Measurements from ENCODE around the gene MAN1A1. TPM values are rescaled to one million over a fixed set of nuclear protein-coding genes. Genes with fewer than 3 reads are reported as not detected.
"Not testable (repeated sequence)": the region's sequence is repeated elsewhere in the genome, so short reads cannot be mapped to it uniquely, and the experiment has no call there.

MAN1A1 gene
- total RNA-seq (10 to 100 TPM; 14.2 to 19.6 TPM), total RNA-seq (25.5 to 29.6 reads per million in 2 donors)

GRCh38 chr6:119349361-119350201 is at the start of gene MAN1A1:
TSS of gene MAN1A1 (minus strand) at chr6:119349761. CDS start at chr6:119349065, 696 bp downstream.
- DNase-seq (peak; percentile 82 to 87 (median 84)), ATAC-seq (peak; percentile 90)
- Mint-ChIP-seq H3K27me3 (no peaks in the 10 kb centered on the region), H3K4me1 (peaks cover 30% of the 10 kb centered on the region), H3K4me3 (peak within 1 kb of the TSS; percentile 95), H3K27ac (peak within 1 kb of the TSS; percentile 89), H3K36me3 (ENCODE audit: low read depth) (no peaks in the 10 kb centered on the region)
- H3K9me3 ChIP-seq (ENCODE audit: control insufficient read depth, low read length, poor library complexity, severe bottlenecking) = no peaks in the 10 kb centered on the region

GRCh38 chr6:119395192-119395591 is 45.6 kb upstream of the MAN1A1 start:
- Mint-ChIP-seq H3K27ac (no peak overlapping the region), H3K27me3 (no peaks in the 10 kb centered on the region), H3K36me3 (ENCODE audit: low read depth) (no peaks in the 10 kb centered on the region), H3K4me1 (no peaks in the 10 kb centered on the region), H3K4me3 (no peak overlapping the region)
- H3K9me3 ChIP-seq (ENCODE audit: control insufficient read depth, low read length, poor library complexity, severe bottlenecking) = no peaks in the 10 kb centered on the region
- DNase-seq (no peak), ATAC-seq (no peak)

GRCh38 chr6:119390247-119390793 is 40.8 kb upstream of the MAN1A1 start:
- no peak overlapping the region for H3K4me3 Mint-ChIP-seq

GRCh38 chr6:119385994-119386393 is 36.4 kb upstream of the MAN1A1 start:
- no peak overlapping the region for H3K4me3 Mint-ChIP-seq
- H3K36me3 Mint-ChIP-seq (ENCODE audit: low read depth) = peaks cover 3% of the 10 kb centered on the region
- H3K4me1 Mint-ChIP-seq = no peaks in the 10 kb centered on the region
- no peak for ATAC-seq
- H3K27ac Mint-ChIP-seq = no peak overlapping the region
- H3K27me3 Mint-ChIP-seq = no peaks in the 10 kb centered on the region
- H3K9me3 ChIP-seq (ENCODE audit: control insufficient read depth, low read length, poor library complexity, severe bottlenecking) = no peaks in the 10 kb centered on the region
- DNase-seq = no peak

More at GRCh38 chr6:119390247-119390793, 40.8 kb upstream of the MAN1A1 start:
- H3K4me1 Mint-ChIP-seq = no peaks in the 10 kb centered on the region
- no peaks in the 10 kb centered on the region for H3K9me3 ChIP-seq (ENCODE audit: control insufficient read depth, low read length, poor library complexity, severe bottlenecking)
- H3K27me3 Mint-ChIP-seq = no peaks in the 10 kb centered on the region
- no peaks in the 10 kb centered on the region for H3K36me3 Mint-ChIP-seq (ENCODE audit: low read depth)
- no peak overlapping the region for H3K27ac Mint-ChIP-seq
- ATAC-seq = no peak
- no peak for DNase-seq

- H3K9me3 ChIP-seq (ENCODE audit: control insufficient read depth, low read length, poor library complexity, severe bottlenecking) = no peaks in the 10 kb centered on the region
- no peaks in the 10 kb centered on the region for H3K4me1 Mint-ChIP-seq
- no peak for DNase-seq
- no peak overlapping the region for H3K4me3 Mint-ChIP-seq
- ATAC-seq = no peak
- peaks cover 3% of the 10 kb centered on the region for H3K36me3 Mint-ChIP-seq (ENCODE audit: low read depth)
- H3K27ac Mint-ChIP-seq = no peak overlapping the region
- no peaks in the 10 kb centered on the region for H3K27me3 Mint-ChIP-seq
These were observed 34.9 kb upstream of the MAN1A1 start for GRCh38 chr6:119384444-119384843.

GRCh38 chr6:119379809-119380208 is 30.2 kb upstream of the MAN1A1 start:
- H3K36me3 Mint-ChIP-seq (ENCODE audit: low read depth) = peaks cover 3% of the 10 kb centered on the region
- H3K4me3 Mint-ChIP-seq = no peak overlapping the region

GRCh38 chr6:119377043-119377442 is 27.5 kb upstream of the MAN1A1 start:
- not testable (repeated sequence) for H3K36me3 Mint-ChIP-seq (ENCODE audit: low read depth); ATAC-seq; H3K4me1 Mint-ChIP-seq; H3K9me3 ChIP-seq (ENCODE audit: control insufficient read depth, low read length, poor library complexity, severe bottlenecking); H3K4me3 Mint-ChIP-seq; DNase-seq; H3K27me3 Mint-ChIP-seq; H3K27ac Mint-ChIP-seq

More at GRCh38 chr6:119379809-119380208, 30.2 kb upstream of the MAN1A1 start:
- no peak for ATAC-seq
- Mint-ChIP-seq H3K4me1 (no peaks in the 10 kb centered on the region), H3K27me3 (no peaks in the 10 kb centered on the region), H3K27ac (no peak overlapping the region)
- no peak for DNase-seq
- no peaks in the 10 kb centered on the region for H3K9me3 ChIP-seq (ENCODE audit: control insufficient read depth, low read length, poor library complexity, severe bottlenecking)

- H3K9me3 ChIP-seq (ENCODE audit: control insufficient read depth, low read length, poor library complexity, severe bottlenecking) = no peaks in the 10 kb centered on the region
- Mint-ChIP-seq H3K4me1 (peaks cover 2% of the 10 kb centered on the region), H3K4me3 (no peak overlapping the region), H3K27ac (no peak overlapping the region), H3K36me3 (ENCODE audit: low read depth) (no peaks in the 10 kb centered on the region), H3K27me3 (no peaks in the 10 kb centered on the region)
- DNase-seq (no peak), ATAC-seq (no peak)
These were observed 20.5 kb upstream of the MAN1A1 start for GRCh38 chr6:119370080-119370479.

GRCh38 chr6:119368921-119369320 is 19.4 kb upstream of the MAN1A1 start:
- Mint-ChIP-seq H3K4me1 (peaks cover 2% of the 10 kb centered on the region), H3K4me3 (no peak overlapping the region), H3K36me3 (ENCODE audit: low read depth) (peaks cover 4% of the 10 kb centered on the region), H3K27ac (no peak overlapping the region), H3K27me3 (no peaks in the 10 kb centered on the region)
- ATAC-seq (no peak), DNase-seq (no peak)
- H3K9me3 ChIP-seq (ENCODE audit: control insufficient read depth, low read length, poor library complexity, severe bottlenecking) = no peaks in the 10 kb centered on the region

- H3K27ac Mint-ChIP-seq = no peak overlapping the region
- H3K4me3 Mint-ChIP-seq = no peak overlapping the region
- peaks cover 5% of the 10 kb centered on the region for H3K4me1 Mint-ChIP-seq
- DNase-seq (no peak), ATAC-seq (no peak)
- H3K36me3 Mint-ChIP-seq (ENCODE audit: low read depth) = peaks cover 9% of the 10 kb centered on the region
- H3K9me3 ChIP-seq (ENCODE audit: control insufficient read depth, low read length, poor library complexity, severe bottlenecking) = no peaks in the 10 kb centered on the region
- no peaks in the 10 kb centered on the region for H3K27me3 Mint-ChIP-seq
These were observed 11.6 kb upstream of the MAN1A1 start for GRCh38 chr6:119361209-119361608.

- Mint-ChIP-seq H3K4me1 (peaks cover 5% of the 10 kb centered on the region), H3K4me3 (no peak overlapping the region), H3K36me3 (ENCODE audit: low read depth) (peaks cover 9% of the 10 kb centered on the region), H3K27me3 (no peaks in the 10 kb centered on the region), H3K27ac (peak overlapping the region; percentile 16)
- H3K9me3 ChIP-seq (ENCODE audit: control insufficient read depth, low read length, poor library complexity, severe bottlenecking) = no peaks in the 10 kb centered on the region
- DNase-seq (no peak), ATAC-seq (no peak)
These were observed 10.8 kb upstream of the MAN1A1 start for GRCh38 chr6:119360262-119360915.

- H3K27ac Mint-ChIP-seq = no peak overlapping the region
- no peaks in the 10 kb centered on the region for H3K27me3 Mint-ChIP-seq
- H3K36me3 Mint-ChIP-seq (ENCODE audit: low read depth) = no peaks in the 10 kb centered on the region
- H3K4me3 Mint-ChIP-seq = no peak overlapping the region
- H3K4me1 Mint-ChIP-seq = peaks cover 12% of the 10 kb centered on the region
- no peak for DNase-seq
- no peaks in the 10 kb centered on the region for H3K9me3 ChIP-seq (ENCODE audit: control insufficient read depth, low read length, poor library complexity, severe bottlenecking)
- no peak for ATAC-seq
These were observed 6.3 kb upstream of the MAN1A1 start for GRCh38 chr6:119355890-119356289.

GRCh38 chr6:119355157-119355556 is 5.6 kb upstream of the MAN1A1 start:
- Mint-ChIP-seq H3K27ac (no peak overlapping the region), H3K4me3 (no peak overlapping the region), H3K4me1 (peaks cover 11% of the 10 kb centered on the region), H3K36me3 (ENCODE audit: low read depth) (no peaks in the 10 kb centered on the region), H3K27me3 (no peaks in the 10 kb centered on the region)
- DNase-seq (no peak), ATAC-seq (no peak)
- H3K9me3 ChIP-seq (ENCODE audit: control insufficient read depth, low read length, poor library complexity, severe bottlenecking) = no peaks in the 10 kb centered on the region

Data from T-helper 17 cell (primary cell).